ENCODE results near the gene OLFML2A.
"Not testable (repeated sequence)": the region's sequence is repeated elsewhere in the genome, so short reads cannot be mapped to it uniquely, and the experiment has no call there.

Gene OLFML2A

GRCh38 chr9:124831642-124832364 lies 54.9 kb downstream of the OLFML2A start:
- DNase-seq = no peak

DNA sequence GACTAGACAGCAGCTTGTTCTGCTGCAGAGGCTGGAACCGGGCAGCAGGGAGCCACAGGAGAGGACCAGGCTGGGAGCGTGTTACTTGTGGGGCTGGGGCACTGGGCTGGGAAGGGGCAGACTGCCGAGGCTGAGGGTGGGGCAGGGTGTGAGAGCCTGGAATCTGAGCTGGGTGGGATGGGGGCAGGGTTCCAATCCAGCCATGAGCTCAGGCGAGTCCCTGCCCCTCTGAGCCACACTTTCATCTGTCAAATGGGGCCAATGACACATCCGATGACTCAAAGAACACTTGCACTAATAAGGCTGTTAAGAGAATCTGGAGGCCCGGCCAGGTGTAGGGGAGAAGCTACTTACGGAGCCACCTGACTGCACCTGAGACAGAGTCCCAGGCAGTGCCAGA lies 57.7 kb downstream of the OLFML2A start:
- no peak for DNase-seq

- peak; percentile 69 to 80 for DNase-seq
Measured at GRCh38 chr9:124835026-124835557, 58.2 kb downstream of the OLFML2A start.

- not testable (repeated sequence) for DNase-seq
Measured at GRCh38 chr9:124838132-124838531, 61.2 kb downstream of the OLFML2A start.

GRCh38 chr9:124838567-124839275 lies 61.8 kb downstream of the OLFML2A start:
- not testable (repeated sequence) for DNase-seq

- DNase-seq = peak; percentile 89 to 94
Measured at GRCh38 chr9:124839612-124840299, 62.8 kb downstream of the OLFML2A start.

GRCh38 chr9:124840300-124840833 lies 63.4 kb downstream of the OLFML2A start:
- peak; percentile 61 to 75 for DNase-seq

DNA sequence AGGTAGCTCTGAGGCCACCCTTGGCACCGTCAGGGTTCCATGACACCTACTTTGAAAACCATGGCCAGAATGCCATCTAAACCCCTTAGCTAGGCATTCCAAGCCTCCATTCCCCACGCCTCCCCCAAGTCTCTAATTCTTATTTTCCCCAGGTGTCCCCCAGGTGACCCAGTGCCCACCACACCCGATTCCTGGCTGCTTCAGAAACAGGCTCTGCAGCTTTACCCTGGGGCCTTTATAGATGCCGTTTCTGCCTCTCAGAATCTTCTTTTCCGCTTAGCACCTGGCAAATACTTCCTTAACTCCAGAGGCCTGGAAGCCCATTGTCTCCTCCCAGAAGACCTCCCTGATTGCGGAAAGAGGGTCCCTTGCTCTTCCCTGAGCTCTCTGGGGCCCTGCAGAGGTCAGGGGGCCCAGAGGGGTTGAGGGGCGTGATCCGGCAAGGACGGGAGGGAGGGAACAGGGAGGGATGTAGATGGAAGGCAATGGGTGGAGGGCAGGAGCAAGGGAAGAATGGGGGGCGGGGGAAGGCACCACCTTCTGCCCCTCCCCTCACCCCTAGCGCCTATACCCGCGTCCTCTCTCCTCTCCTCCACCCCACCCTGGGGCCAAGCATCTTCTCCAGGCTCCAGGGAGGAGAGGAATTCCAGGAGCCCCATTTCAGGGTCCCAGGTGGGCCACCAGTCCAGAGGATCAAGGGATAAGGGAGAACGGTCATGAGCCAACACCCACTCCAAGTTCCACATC lies 64.3 kb downstream of the OLFML2A start:
- DNase-seq = no peak

GRCh38 chr9:124843456-124844034 lies 66.6 kb downstream of the OLFML2A start:
- DNase-seq = no peak

- no peak for DNase-seq
Measured at GRCh38 chr9:124844291-124844690, 67.4 kb downstream of the OLFML2A start.

DNA sequence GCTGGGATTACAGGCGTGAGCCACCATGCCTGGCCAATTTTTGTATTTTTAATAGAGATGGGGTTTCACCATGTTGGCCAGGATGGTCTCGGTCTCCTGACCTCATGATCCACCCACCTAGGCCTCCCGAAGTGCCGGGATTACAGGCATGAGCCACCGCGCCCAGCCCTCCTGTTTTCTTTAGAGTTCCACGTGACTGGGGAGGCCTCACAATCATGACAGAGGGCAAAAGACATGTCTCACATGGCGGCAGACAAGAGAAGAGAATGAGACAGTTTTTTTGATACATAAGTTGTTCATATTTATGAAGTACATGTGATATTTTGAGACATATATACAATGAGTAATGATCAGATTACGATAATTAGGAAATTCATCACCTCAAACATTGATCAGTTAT lies 69.5 kb downstream of the OLFML2A start:
- DNase-seq = not testable (repeated sequence)

DNA sequence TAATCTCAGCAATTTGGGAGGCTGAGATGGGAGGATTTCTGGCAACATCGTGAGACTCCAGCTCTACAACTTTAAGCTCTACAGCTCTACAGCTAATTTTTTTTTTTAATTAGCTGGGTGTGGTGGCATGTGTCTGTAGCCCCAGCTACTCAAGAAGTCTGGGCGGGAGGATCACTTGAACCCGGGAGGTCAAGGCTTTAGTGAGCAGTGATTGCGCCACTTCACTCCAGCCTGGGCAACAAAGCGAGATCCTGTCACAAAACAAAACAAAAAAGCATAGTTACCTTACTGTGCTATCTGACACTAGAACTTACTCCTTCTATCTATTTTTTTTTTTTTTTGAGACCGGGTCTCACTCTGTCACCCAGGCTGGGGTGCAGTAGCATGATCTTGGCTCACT lies 70.0 kb downstream of the OLFML2A start:
- DNase-seq = no peak

- peak; percentile 43 to 60 for DNase-seq
Measured at GRCh38 chr9:124849801-124850200, 72.9 kb downstream of the OLFML2A start.

DNA sequence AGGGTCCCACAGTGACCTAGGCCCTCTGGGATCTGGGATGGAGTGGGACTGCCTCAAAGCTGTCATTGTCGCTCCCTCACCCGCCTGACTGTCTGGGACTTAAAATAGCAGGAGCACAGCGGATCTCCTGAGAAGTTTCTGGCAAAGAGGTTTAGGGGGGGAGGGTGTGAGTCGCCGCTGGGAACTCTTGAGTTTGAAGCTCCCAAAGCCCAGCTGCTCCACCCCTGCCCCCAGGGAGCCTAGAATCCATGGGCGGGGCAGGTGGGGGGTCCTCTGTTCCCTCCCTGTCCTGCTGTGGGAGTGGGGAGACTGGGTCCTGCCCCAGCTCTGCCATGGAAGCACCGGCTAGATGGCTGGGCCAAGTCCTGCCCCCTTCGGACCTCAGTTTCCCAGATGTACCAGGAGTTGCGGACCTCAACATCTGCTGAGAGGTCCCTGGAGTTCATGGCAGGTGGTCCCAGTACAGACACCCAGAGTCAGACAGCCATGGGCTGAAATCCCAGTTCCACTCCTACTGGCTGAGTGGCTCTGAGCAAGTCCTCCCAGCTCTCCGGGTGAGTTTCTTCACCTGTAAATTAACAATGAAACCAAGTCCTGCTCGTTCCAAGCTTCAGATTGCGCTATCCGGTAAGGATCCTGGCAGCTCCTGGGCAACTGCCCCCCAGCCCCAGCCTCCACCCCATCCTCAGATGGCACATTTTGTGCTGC lies 75.3 kb downstream of the OLFML2A start:
- DNase-seq = no peak

- peak; percentile 72 to 74 for DNase-seq
Measured at GRCh38 chr9:124852829-124853531, 76.0 kb downstream of the OLFML2A start, which contains the start of gene WDR38. WDR38 (plus strand) TSS chr9:124853460; CDS start chr9:124853532, 72 bp downstream.

DNA sequence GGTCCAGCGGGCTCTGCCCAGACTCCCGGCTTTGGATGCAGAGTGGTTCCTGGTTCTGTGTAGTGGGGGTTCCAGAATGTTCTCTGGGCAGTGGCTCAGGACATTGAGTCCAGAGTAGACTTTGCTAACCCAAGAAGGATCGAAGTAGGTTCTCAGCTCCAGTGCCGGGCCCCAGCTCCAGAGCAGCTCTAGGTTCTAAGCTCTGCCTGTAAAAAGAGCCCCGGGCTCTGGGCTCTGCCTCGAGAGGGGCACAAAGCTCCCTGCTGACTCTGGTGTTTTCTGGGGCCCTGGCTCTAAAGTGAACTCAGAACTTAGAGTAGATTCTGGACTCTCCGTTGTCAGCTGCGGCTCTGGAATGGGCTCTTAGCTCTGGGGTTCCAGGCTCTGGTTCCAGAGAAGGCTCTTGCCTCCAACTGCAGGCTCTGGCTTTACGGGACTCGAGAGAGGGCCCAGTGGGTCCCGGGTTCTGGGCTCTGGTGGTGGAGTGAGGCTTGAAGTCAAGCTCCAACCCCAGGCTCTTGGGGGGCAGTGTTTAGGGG lies 76.7 kb downstream of the OLFML2A start:
- DNase-seq = no peak

- DNase-seq = no peak
Measured at GRCh38 chr9:124854161-124854560, 77.2 kb downstream of the OLFML2A start.

DNA sequence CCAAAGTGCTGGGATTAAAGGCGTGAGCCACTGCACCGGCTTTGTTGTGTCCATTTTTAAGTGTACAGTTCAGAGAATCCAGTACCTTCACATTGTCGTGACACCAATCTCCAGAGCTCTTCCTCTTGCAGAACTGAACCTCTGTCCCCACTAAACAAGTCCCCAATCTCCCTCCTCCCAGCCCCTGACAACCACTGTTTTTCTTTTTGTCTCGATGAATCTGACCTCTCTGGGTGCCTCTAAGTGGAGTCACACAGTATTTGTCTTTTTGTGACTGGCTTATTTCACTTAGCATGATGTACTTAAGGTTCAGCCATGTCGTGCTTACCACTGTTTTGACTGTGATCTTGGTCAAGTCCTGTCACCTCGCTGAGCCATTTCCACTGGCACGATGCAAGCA lies 77.9 kb downstream of the OLFML2A start:
- DNase-seq = no peak

DNA sequence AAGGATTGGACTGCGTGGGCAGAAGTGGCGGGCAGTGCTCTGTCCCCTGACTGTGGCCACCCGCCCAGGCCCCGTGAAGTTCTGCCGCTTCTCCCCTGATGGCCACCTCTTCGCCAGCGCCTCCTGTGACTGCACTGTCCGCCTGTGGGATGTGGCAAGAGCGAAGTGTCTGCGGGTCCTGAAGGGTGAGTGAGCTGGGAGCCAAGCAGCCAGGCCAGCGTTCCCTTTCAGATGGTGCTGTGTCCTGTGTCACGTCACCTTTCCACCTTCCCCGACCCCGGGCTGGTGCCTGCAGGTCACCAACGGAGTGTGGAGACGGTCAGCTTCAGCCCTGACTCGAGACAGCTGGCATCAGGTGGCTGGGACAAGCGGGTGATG lies 78.6 kb downstream of the OLFML2A start:
- DNase-seq = no peak

Measured in SHP77 (cell line).